OCI-LY3 (cell line): Measurements from ENCODE around the gene COBL.

Source experiments
- H2AFZ ChIP-seq: fragments of 200-600, 300-600 bp; shearing (Covaris generic); 2 replicates; pipeline ENCODE4 v1.6.0; 2014; ENCODE audit warnings: antibody characterized with exemption, low read depth, low read length
- H3K27ac ChIP-seq: fragments of 200-600, 300-600 bp; sonication (generic); 2 replicates; pipeline ENCODE4 v1.5.1; 2014; ENCODE audit warnings: mild to moderate bottlenecking, low read length, moderate library complexity, mixed read lengths
- H3K27me3 ChIP-seq: fragments of 200-600, 300-600 bp; sonication (generic); 2 replicates; pipeline ENCODE4 v1.6.1; 2014; ENCODE audit warnings: low read depth, low read length, mixed read lengths
- H3K36me3 ChIP-seq: fragments of 200-600, 300-600 bp; sonication (generic); replicated peaks from 2 replicates; pipeline ENCODE3; 2014; ENCODE audit warnings: low read depth, low read length, mixed read lengths
- H3K4me1 ChIP-seq: fragments of 300-600, 200-600 bp; sonication (generic); 2 replicates; pipeline ENCODE4 v1.6.1; 2014; ENCODE audit warnings: low read length, mixed read lengths
- H3K4me2 ChIP-seq: fragments of 200-600, 300-600 bp; sonication (generic); 2 replicates; pipeline ENCODE4 v1.6.1; 2014; ENCODE audit warnings: low read length, mixed read lengths
- H3K4me3 ChIP-seq: fragments of 300-600, 200-600 bp; sonication (generic); 2 replicates; pipeline ENCODE4 v1.5.1; 2014; ENCODE audit warnings: antibody characterized with exemption, mild to moderate bottlenecking, low read length, moderate library complexity
- H3K79me2 ChIP-seq: fragments of 300-600, 200-600 bp; shearing (Covaris generic); 2 replicates; pipeline ENCODE4 v1.6.1; 2014; ENCODE audit warnings: mild to moderate bottlenecking, low read length, mixed read lengths
- H3K9ac ChIP-seq: fragments of 300-600, 200-600 bp; shearing (Covaris generic); 2 replicates; pipeline ENCODE4 v1.6.0; 2014; ENCODE audit warnings: mild to moderate bottlenecking, low read length, moderate library complexity
- H3K9me3 ChIP-seq: fragments of 200-600, 300-600 bp; shearing (Covaris generic); 2 replicates; pipeline ENCODE4 v1.6.1; 2014; ENCODE audit warnings: low read length, mixed read lengths; ENCODE audit not compliant: insufficient read depth
- H4K20me1 ChIP-seq: fragments of 200-600, 300-600 bp; sonication (generic); 2 replicates; pipeline ENCODE4 v1.6.1; 2016; ENCODE audit warnings: low read length, mixed read lengths; ENCODE audit not compliant: insufficient read depth
- EZH2phosphoT487 ChIP-seq: fragments of 200-600 bp; shearing (Covaris generic); IDR thresholded peaks from 2 replicates; pipeline ENCODE4 v1.6.1; 2018; ENCODE audit warnings: antibody characterized with exemption, mixed run types, low read depth
- TF ChIP-seq, protein P1 (sequence below): fragments of 200-600, 300-600 bp; sonication (generic); IDR thresholded peaks from 2 replicates; pipeline ENCODE4 v1.5.1; 2014; ENCODE audit warnings: antibody characterized with exemption, low read length, low read depth

COBL gene

DNA sequence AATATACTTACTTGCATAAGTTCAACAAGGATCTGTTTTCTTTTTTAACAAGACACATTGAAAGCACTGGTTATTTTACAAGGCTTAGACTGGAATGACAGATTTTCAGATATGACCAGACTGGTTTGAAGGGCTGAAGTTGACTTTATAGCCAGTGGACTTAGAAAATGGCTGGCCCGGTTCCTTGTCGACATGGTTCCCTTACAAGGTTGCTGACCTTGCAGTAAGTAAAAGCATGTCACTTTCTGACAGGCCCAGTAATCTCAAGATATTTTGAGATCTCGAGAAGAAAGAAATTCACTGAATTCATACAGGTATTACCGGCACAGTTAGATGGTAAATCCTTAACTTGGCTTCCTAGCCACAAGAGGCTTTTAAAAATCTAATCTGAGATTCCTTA is 136.5 kb downstream of the COBL start:
- Histone ChIP-seq H3K4me3 (no peak overlapping the region), H3K4me2 (no peak overlapping the region), H3K27me3 (peaks cover 22% of the 10 kb centered on the region), H3K79me2 (no peaks in the 10 kb centered on the region), H2AFZ (no peak overlapping the region), H4K20me1 (no peaks in the 10 kb centered on the region), H3K9me3 (no peaks in the 10 kb centered on the region), H3K36me3 (no peaks in the 10 kb centered on the region), H3K4me1 (no peaks in the 10 kb centered on the region), H3K27ac (no peak overlapping the region), H3K9ac (no peak overlapping the region)
- TF ChIP-seq, protein P1, sequence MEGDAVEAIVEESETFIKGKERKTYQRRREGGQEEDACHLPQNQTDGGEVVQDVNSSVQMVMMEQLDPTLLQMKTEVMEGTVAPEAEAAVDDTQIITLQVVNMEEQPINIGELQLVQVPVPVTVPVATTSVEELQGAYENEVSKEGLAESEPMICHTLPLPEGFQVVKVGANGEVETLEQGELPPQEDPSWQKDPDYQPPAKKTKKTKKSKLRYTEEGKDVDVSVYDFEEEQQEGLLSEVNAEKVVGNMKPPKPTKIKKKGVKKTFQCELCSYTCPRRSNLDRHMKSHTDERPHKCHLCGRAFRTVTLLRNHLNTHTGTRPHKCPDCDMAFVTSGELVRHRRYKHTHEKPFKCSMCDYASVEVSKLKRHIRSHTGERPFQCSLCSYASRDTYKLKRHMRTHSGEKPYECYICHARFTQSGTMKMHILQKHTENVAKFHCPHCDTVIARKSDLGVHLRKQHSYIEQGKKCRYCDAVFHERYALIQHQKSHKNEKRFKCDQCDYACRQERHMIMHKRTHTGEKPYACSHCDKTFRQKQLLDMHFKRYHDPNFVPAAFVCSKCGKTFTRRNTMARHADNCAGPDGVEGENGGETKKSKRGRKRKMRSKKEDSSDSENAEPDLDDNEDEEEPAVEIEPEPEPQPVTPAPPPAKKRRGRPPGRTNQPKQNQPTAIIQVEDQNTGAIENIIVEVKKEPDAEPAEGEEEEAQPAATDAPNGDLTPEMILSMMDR: no peak
- TF ChIP-seq EZH2phosphoT487: no peak

DNA sequence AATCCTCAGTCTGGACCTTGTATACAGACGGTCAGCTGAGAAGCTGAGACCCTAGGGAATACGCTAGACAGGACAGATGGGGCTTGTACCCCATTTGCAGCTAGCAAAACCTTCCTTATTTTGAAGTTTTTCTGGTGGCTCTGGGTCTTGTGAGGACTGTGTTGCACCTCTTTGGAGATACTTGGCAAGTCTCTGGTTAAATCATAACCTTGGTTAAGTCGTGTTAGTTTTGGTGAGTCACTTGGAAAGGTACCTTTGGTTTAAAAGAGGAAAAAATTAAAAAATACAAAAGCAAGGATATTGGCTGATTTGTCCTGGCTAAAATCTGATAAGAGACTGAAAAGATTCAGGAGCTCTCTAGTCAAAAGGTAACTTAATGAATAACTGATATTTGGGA is 140.6 kb downstream of the COBL start:
- H2AFZ ChIP-seq: no peak overlapping the region
- H3K9me3 ChIP-seq: no peaks in the 10 kb centered on the region
- no peaks in the 10 kb centered on the region for H4K20me1 ChIP-seq
- no peak for TF ChIP-seq EZH2phosphoT487
- TF ChIP-seq, protein P1: no peak
- H3K4me3 ChIP-seq: no peak overlapping the region
- H3K79me2 ChIP-seq: no peaks in the 10 kb centered on the region
- no peaks in the 10 kb centered on the region for H3K4me1 ChIP-seq
- H3K4me2 ChIP-seq: no peak overlapping the region
- peaks cover 39% of the 10 kb centered on the region for H3K27me3 ChIP-seq
- no peaks in the 10 kb centered on the region for H3K36me3 ChIP-seq
- no peak overlapping the region for H3K27ac ChIP-seq
- H3K9ac ChIP-seq: no peak overlapping the region

DNA sequence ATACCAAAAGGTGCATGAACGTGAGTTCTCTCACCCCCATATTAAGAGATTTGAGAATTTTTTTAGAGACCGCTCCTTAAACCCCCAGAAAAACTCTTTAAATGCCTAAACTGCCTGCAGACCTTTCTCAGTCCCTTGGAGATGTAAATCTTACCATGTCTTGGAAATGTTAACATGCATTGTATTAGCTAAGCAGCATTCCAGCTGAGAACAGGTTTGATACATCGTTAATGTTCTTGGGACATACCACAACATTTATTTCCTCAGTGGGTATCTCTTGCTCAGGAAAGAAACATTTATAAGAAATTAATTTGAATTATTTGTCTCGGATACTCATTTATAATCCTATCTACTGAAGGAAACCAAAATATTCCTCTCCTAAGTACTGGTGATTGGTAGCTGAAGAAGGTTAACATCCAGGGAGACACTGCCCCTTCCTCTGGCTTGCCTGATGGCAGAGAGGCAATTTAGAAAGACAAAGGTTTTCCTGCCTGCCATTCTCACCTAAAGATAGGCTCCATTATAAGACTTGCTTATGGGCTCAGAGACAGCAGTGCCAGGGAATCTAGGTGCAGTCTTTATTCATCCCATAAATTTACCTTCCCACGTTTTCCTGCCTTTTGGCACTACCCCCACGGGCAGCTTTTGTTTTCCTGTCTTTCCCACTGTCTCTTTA is 141.2 kb downstream of the COBL start:
- H3K79me2 ChIP-seq: no peaks in the 10 kb centered on the region
- TF ChIP-seq, protein P1: no peak
- no peak for TF ChIP-seq EZH2phosphoT487
- no peak overlapping the region for H3K9ac ChIP-seq
- no peaks in the 10 kb centered on the region for H4K20me1 ChIP-seq
- H3K9me3 ChIP-seq: no peaks in the 10 kb centered on the region
- no peaks in the 10 kb centered on the region for H3K4me1 ChIP-seq
- H3K27me3 ChIP-seq: peaks cover 39% of the 10 kb centered on the region
- no peaks in the 10 kb centered on the region for H3K36me3 ChIP-seq
- no peak overlapping the region for H3K4me3 ChIP-seq
- H3K4me2 ChIP-seq: no peak overlapping the region
- no peak overlapping the region for H3K27ac ChIP-seq
- no peak overlapping the region for H2AFZ ChIP-seq

DNA sequence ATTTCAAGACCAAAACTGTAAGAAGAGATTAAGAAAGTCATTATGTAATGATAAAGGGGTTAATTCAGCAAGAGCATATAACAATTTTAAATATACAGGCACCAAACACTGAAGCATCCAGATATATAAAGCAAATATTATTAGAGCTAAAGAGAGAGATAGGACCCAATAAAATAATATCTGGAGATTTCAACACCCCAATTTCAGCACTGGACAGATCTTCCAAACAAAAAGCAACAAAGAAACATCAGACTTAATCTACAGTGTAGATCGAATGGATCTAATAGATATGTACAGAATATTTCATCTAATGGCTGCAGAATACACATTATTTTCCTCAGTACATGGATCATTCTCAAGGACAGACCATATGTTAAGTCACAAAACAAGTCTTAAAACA is 151.3 kb downstream of the COBL start:
- Histone ChIP-seq H3K4me1 (peaks cover 19% of the 10 kb centered on the region), H3K4me2 (no peak overlapping the region), H3K27me3 (peaks cover 7% of the 10 kb centered on the region; the same call in 1 of the 2 replicates), H3K36me3 (no peaks in the 10 kb centered on the region), H3K27ac (no peak overlapping the region), H2AFZ (no peak overlapping the region), H3K9me3 (no peaks in the 10 kb centered on the region), H3K9ac (no peak overlapping the region), H3K4me3 (no peak overlapping the region), H4K20me1 (no peaks in the 10 kb centered on the region), H3K79me2 (no peaks in the 10 kb centered on the region)
- TF ChIP-seq, protein P1: no peak
- TF ChIP-seq EZH2phosphoT487: no peak
